T-helper 2 cell treated with Interferon-gamma antibody and Interleukin-4, amounts not matched to agents 100 ng/mL and 5 ng/mL, for 36 hours (primary cell): Measurements from ENCODE around the gene SBF2. TPM values are rescaled to one million over a fixed set of nuclear protein-coding genes. Genes with fewer than 3 reads are reported as not detected.

Experiments used
- intact Hi-C: fragments of 100-400 bp; cut with micrococcal nuclease; formaldehyde crosslinking; loops from one replicate; pipeline ENCODE4 v1.15.1; 2023
- total RNA-seq: library from RNA; stranded (reverse); gene quantifications from 2 replicates; pipeline ENCODE4 v1.2.3, GENCODE V29; 2022

The SBF2 gene
- total RNA-seq, 1 donor from 2014 or later: 1.8 TPM

DNA sequence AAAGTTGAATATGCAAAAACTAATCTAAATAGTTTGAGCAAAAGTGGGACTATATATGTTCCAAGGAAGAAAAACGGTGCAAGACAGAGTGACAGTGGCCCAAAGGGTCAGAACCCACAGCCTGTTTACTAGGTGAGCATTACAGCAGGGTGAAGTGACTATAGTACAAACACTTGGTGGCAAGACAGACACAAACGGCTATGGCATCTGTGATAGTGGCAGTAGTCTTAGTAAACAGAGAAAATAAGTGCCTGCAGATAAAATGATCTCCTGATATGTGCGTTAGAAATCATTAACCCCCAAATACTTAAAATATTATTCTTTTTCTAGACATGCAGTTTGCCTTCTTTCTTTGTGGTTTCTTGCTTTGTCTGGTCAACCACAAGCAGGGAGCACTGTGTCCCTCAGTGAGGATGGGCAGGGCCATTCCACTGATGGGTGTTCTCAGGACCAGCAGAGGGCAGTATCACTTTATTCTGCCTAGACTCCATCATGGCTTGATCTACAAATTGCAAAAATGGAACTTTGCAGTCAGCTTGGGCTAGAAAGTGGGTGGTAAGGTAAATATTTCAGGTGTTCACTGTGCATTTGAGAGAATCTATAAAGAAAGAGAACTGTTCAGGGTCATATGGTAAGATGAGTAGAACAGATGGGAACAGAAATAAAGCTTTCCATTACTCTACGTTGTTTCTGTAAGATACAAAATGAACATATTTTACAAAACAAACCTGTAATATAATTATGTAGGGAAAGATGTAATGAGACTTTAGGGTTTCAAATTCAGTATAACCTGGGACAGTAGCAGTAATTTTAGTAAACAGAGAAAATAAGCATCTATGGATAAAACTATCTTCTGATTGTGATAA is 431.9 kb downstream of the SBF2 start:
- intact Hi-C loops: loop anchor here (1.0 to 10.0 kb wide), 5 partner anchors 21 to 460 kb away; partner anchors contain the start of gene ADM

DNA sequence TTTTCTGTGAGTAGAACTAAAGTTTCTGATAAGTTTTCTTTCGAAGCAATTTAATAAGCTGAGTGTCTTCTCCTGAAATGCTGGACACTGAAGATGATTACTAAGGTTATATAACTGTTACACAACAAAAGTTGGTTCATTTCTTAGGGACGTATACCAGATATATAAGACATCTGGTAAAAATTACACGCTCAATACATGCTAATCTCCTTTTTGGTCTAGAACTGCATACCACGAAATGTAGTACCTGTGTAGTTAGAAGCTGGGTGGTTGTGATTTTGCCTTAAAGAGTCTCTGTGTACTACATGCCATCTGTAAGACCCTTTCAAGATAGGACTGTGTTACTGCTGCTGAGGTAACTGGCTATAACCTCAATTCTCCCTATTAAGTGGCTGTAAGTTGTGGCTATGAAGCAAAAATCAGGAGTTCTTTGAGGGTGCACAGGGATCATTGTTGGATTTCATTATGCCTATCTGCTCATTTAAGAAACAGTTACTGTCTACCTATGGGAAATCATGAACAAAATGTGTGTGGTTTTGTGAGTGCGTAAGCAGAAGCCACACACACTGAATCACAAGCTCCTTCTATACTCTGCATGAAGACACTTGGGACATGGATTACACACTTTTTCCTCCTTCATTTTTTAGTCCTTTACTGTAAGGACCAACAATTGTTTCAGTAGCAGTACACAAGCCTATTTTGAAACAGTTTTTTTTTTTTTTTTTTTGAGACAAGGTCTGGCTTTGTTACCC is 434.3 kb downstream of the SBF2 start:
- intact Hi-C loops: loop anchor here (2.0 to 10.0 kb wide), 4 partner anchors 101 to 463 kb away; partner anchors contain the start of gene ADM

DNA sequence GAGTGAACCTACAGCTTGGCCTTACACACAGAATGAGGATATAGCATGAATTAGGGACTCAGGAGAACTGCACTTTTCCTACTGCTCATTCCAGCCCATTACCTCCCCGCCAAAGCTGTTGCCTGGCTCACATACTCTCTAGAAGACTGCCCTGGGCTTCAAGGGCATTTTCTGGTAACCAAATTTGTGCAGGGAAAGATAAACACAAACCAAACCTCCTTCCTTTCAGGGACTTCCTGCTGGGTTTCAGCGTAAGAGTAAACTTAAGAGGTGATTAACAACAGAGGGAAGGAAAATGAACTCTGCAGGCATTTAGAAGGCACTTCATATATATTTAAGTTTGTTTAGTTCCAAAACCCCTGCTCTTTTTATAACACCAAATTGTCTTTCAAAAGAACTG is 435.2 kb downstream of the SBF2 start:
- intact Hi-C loops: loop anchor here (2.0 kb wide), 1 partner anchor 100 kb away; no protein-coding TSS in a partner anchor

DNA sequence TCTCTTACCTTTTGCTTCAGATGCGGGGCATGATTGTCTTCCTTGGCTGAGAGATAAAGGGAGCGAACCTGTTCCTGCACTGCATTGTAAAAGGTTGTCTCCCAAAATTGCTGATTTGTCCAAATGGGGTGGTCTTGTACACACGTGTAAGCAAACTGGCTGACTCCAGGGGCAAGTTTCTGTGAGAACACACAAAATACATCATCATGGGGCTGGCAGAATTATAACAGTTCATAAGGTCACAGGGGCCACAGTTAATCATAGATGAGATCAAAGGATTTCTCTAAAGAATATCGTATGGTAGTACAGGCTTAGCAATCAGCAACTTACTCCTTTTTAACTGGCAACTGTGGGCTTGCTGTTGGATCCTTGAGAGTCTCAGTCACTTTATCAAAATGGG is 435.8 kb downstream of the SBF2 start:
- intact Hi-C loops: loop anchor here (2.0 kb wide), 1 partner anchor 99 kb away; no protein-coding TSS in a partner anchor

GRCh38 chr11:9855579-9856287 is 438.3 kb downstream of the SBF2 start:
- intact Hi-C loops: no loop called here

DNA sequence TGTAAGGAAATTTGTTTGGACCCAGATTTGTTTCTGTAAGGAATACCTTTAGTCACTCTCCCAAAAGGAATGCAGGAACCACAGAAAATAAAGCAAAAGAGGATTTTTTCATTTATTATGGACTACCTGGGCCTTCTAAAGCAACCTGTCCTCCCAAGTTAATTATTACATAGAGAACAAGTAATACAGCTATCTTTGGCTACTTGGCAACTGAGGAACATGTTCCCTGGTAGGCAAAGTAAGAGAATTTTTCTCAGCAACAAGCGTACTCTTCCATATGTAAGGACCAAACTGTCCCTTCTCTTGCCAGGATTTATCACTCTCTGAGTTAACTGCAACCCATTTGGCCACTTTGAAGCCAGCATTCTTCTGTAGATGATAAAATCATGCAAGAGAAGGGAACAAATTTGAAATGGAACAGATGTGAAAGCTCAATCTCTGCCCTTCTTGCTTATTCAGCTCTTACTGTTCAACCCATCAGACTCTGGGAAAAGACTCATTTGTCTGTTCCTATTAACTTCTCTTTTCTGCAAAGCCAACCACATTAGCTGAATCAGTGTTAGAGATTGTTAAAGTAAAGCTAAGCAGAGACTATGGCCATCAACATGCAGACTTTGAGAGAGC is 440.0 kb downstream of the SBF2 start:
- intact Hi-C loops: no loop called here

DNA sequence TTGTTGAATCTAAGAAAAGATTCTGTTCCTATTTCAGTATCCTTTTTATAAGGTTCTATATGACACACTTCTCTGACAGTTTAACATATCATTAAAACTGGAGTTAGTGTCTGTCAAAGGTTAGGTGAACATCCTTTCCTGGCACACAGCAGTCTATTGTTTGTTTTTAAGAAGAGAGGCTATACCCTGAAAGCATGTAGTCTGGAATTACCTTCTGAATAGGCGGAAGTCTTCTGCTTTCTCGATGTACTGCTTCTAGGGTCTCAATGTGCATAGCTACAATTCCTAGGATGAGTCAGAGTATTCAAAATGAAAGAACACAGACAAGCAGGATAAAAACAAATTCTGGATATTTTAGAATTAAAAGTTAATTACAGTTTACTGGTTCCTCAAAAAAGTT is 441.6 kb downstream of the SBF2 start:
- intact Hi-C loops: no loop called here

GRCh38 chr11:9851366-9851765 is 442.7 kb downstream of the SBF2 start:
- intact Hi-C loops: no loop called here

DNA sequence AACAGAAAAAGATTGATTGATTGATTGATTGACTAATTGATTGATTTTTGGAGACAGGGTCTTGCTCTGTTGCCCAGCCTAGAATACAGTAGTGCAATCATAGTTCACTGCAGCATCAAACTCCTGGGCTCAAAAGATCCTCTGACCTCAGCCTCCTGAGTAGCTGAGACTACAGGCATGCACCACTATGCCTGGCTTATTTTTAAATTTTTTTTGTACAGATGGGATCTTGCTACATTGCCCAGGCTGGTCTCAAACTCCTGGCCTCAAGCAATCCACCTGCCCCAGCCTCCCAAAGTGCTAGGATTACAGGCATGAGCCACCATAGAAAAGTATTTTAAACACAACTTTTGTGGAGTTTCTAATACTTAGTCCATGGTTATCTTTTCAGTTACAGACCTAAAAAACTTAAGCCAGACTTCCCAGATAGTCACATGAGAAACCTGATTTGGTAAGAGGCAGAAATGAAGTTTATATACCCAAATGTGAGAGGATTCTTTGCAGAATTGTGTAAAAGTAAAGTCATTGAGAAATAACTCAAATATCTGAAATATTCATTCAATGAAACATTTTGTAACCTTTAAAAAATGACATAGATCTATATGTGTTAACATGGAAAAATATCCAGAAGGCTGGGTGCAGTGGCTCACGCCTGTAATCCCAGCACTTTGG is 443.7 kb downstream of the SBF2 start:
- intact Hi-C loops: no loop called here

DNA sequence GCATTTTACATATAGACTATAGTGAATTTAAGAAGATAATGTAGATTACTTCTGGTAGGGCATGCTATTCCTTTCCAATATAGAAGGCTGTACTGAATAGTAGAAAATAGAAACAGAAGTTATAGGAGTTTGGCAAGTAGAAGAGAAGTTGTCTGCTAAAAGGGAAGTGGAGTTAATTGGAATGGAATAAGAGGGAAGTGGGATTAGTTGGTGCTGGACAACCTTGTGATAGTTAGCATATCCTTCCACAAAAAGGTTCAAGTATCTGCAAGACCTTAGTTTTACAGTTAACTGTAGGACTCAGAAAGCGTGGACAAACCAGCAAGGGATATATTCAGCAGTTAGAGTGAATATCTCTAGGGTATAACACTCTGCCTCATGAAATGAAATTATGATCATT is 444.6 kb downstream of the SBF2 start:
- intact Hi-C loops: no loop called here

- intact Hi-C loops: no loop called here
These were observed 446.4 kb downstream of the SBF2 start for GRCh38 chr11:9847636-9848035.

- intact Hi-C loops: loop anchor here (5.0 kb wide), 1 partner anchor 86 kb away; no protein-coding TSS in a partner anchor
These were observed 451.1 kb downstream of the SBF2 start for GRCh38 chr11:9842923-9843322.

DNA sequence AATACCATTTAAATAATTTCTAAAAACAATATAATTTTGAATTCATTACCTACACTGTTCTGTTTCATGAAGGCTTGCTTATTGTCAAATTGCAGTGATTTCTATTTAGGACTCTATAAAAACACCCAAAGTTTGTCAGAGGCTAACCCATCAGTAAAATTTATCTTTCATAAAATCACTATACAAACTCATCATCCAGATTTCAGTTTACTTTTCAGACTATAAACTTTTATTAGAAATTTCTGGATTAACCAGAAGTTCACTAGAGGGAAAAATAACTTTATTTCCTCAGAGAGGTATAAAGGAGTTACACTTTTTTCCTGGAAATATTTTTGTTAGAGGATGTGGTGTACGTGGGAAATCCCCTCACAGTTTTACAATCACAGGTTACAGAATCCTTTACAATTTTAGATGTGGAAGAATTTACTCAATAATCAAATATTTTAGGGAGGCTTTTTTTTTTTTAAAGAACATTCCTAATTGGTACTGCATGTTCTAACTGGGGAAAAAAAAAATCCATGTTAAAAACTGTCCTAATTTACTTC is 453.5 kb downstream of the SBF2 start:
- intact Hi-C loops: loop anchor here (2.0 to 5.0 kb wide), 2 partner anchors 22 to 83 kb away; no protein-coding TSS in a partner anchor

- intact Hi-C loops: no loop called here
These were observed 454.5 kb downstream of the SBF2 start for GRCh38 chr11:9839550-9839949.

GRCh38 chr11:9838961-9839360 is 455.1 kb downstream of the SBF2 start:
- intact Hi-C loops: no loop called here

- intact Hi-C loops: no loop called here
These were observed 455.8 kb downstream of the SBF2 start for GRCh38 chr11:9838229-9838628.

GRCh38 chr11:9834291-9834690 is 459.7 kb downstream of the SBF2 start:
- intact Hi-C loops: no loop called here

DNA sequence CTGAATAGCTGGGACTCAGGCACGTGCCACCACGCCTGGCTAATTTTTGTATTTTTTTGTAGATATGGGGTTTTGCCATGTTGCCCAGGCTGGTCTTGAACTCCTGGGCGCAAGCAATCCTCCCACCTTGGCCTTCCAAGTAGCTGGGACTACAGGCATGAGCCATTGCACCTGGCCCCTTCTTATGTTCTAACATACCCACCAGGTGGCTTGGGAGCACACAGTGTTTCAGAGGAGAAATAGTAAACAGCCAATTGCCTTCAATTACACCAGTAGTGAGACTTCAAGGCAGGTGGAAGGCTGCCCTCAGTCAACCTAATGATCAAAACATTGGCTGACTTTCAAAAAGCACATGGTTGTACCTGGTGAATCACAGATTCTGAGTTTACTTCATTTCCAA is 462.9 kb downstream of the SBF2 start:
- intact Hi-C loops: no loop called here

DNA sequence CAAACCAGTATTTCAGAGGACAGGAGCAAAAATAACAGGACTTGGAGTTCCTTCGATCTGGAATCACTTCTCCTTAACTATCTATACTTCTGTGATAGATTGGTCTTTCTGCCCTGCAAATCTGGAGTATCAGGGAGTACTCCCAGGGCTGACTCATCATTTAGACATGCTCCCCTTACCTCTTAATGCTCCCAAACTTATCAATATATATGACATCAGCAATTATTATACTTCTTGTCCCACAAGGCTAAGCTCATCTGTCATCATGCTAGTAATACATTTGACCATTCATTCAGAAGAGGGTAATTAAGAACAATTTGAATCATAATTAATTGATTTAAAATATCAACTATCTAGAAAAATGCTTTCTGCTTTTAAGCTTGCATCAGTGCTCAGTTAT is 466.3 kb downstream of the SBF2 start:
- intact Hi-C loops: no loop called here

GRCh38 chr11:9826390-9826789 is 467.6 kb downstream of the SBF2 start:
- intact Hi-C loops: no loop called here
